ENCODE measurements around the gene SRD5A3. TPM values are rescaled to one million over a fixed set of nuclear protein-coding genes. Genes with fewer than 3 reads are reported as not detected.

The SRD5A3 gene
- polyA plus RNA-seq, 1 donor from 2014 or later = 6.2 TPM

DNA sequence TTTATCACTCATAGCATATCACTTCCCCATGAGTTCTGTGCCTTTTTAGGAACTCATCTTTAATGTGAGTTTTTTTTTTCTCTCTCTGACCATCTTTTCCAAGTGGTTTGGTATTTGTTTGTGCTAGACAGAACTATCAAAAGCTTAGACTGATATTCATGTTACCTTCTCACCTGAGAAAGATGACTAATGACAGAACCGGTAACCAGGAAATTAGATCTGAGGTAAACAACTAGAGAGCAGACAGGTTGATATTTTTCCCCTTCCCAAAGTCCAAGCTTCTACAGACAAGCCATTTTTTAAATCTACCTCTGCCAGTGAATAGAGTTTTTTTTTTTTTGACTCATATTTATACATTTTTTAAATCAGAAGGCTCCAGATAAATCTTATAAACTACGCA, 17.0 kb upstream of the SRD5A3 start:
- no peak overlapping the region for H3K27ac ChIP-seq (ENCODE audit: low read length)
- no peak overlapping the region for H3K9ac ChIP-seq (ENCODE audit: low read length)
- no peaks in the 10 kb centered on the region for H3K27me3 ChIP-seq (ENCODE audit: insufficient read depth, low read depth, low read length)
- no peak for TF ChIP-seq SMC3 (conservative IDR thresholded peaks at IDR 0.05; ENCODE audit: poor library complexity)
- TF ChIP-seq EZH2 (IDR thresholded peaks at IDR 0.05; ENCODE audit: borderline replicate concordance, insufficient read depth, low read length, poor library complexity, severe bottlenecking) = no peak
- TF ChIP-seq EP300 (conservative IDR thresholded peaks at IDR 0.05; ENCODE audit: poor library complexity, severe bottlenecking) = no peak
- no peak for TF ChIP-seq MXI1 (conservative IDR thresholded peaks at IDR 0.05; ENCODE audit: poor library complexity, severe bottlenecking)
- TF ChIP-seq REST (IDR thresholded peaks at IDR 0.05; ENCODE audit: borderline replicate concordance) = no peak
- no peak for TF ChIP-seq TAF1 (IDR thresholded peaks at IDR 0.05; ENCODE audit: low read depth)
- no peak for TF ChIP-seq RAD21 (conservative IDR thresholded peaks at IDR 0.05)
- no peak for TF ChIP-seq CTCF (IDR thresholded peaks at IDR 0.05; ENCODE audit: poor library complexity, severe bottlenecking)
- TF ChIP-seq POLR2AphosphoS5 (IDR thresholded peaks at IDR 0.05) = no peak
- no peak overlapping the region for H2AFZ ChIP-seq (ENCODE audit: low read depth, low read length)
- H3K36me3 ChIP-seq (ENCODE audit: insufficient read depth, low read length) = no peaks in the 10 kb centered on the region
- no peaks in the 10 kb centered on the region for H3K9me2 ChIP-seq (ENCODE audit: insufficient read depth, low read length)
- no peaks in the 10 kb centered on the region for H3K79me2 ChIP-seq (replicated peaks; ENCODE audit: insufficient read depth, low read length)
- no peak overlapping the region for H3K4me2 ChIP-seq (ENCODE audit: low read length)
- no peaks in the 10 kb centered on the region for H4K20me1 ChIP-seq (ENCODE audit: insufficient read depth)
- no peak overlapping the region for H3K4me3 ChIP-seq (ENCODE audit: low read length)
- H3F3A ChIP-seq (ENCODE audit: insufficient read depth, low read length, poor library complexity, severe bottlenecking) = no peaks in the 10 kb centered on the region
- no peaks in the 10 kb centered on the region for H3K9me3 ChIP-seq (ENCODE audit: low read length)

- TF ChIP-seq EP300 (conservative IDR thresholded peaks at IDR 0.05; ENCODE audit: poor library complexity, severe bottlenecking) = no peak
- no peak for TF ChIP-seq REST (IDR thresholded peaks at IDR 0.05; ENCODE audit: borderline replicate concordance)
- TF ChIP-seq CTCF (IDR thresholded peaks at IDR 0.05; ENCODE audit: poor library complexity, severe bottlenecking) = no peak
- TF ChIP-seq POLR2AphosphoS5 (IDR thresholded peaks at IDR 0.05) = no peak
- TF ChIP-seq EZH2 (IDR thresholded peaks at IDR 0.05; ENCODE audit: borderline replicate concordance, insufficient read depth, low read length, poor library complexity, severe bottlenecking) = no peak
- no peak for TF ChIP-seq SMC3 (conservative IDR thresholded peaks at IDR 0.05; ENCODE audit: poor library complexity)
- TF ChIP-seq MXI1 (conservative IDR thresholded peaks at IDR 0.05; ENCODE audit: poor library complexity, severe bottlenecking) = no peak
- TF ChIP-seq RAD21 (conservative IDR thresholded peaks at IDR 0.05) = no peak
- no peak for TF ChIP-seq TAF1 (IDR thresholded peaks at IDR 0.05; ENCODE audit: low read depth)
- no peak overlapping the region for H3K4me3 ChIP-seq (ENCODE audit: low read length)
- no peak overlapping the region for H3K27ac ChIP-seq (ENCODE audit: low read length)
- H4K20me1 ChIP-seq (ENCODE audit: insufficient read depth) = no peaks in the 10 kb centered on the region
- H3K4me2 ChIP-seq (ENCODE audit: low read length) = no peak overlapping the region
- H3K9me3 ChIP-seq (ENCODE audit: low read length) = no peaks in the 10 kb centered on the region
- no peak overlapping the region for H2AFZ ChIP-seq (ENCODE audit: low read depth, low read length)
- H3F3A ChIP-seq (ENCODE audit: insufficient read depth, low read length, poor library complexity, severe bottlenecking) = no peaks in the 10 kb centered on the region
- no peaks in the 10 kb centered on the region for H3K79me2 ChIP-seq (replicated peaks; ENCODE audit: insufficient read depth, low read length)
- H3K9ac ChIP-seq (ENCODE audit: low read length) = no peak overlapping the region
- no peaks in the 10 kb centered on the region for H3K27me3 ChIP-seq (ENCODE audit: insufficient read depth, low read depth, low read length)
- no peaks in the 10 kb centered on the region for H3K36me3 ChIP-seq (ENCODE audit: insufficient read depth, low read length)
- no peaks in the 10 kb centered on the region for H3K9me2 ChIP-seq (ENCODE audit: insufficient read depth, low read length)
These were observed 15.8 kb upstream of the SRD5A3 start for GRCh38 chr4:55330241-55330640.
